PC-3 (cell line): Measurements from ENCODE around the gene STAT3. TPM values are rescaled to one million over a fixed set of nuclear protein-coding genes. Genes with fewer than 3 reads are reported as not detected.

Source experiments
- ATAC-seq: fragments of 200-7000 bp; cut with Tn5 transposase; 2 replicates; pipeline ENCODE4 v1.9.1; 2020; ENCODE audit warnings: mild to moderate bottlenecking, moderate library complexity
- BruUV-seq: library from RNA; stranded (reverse); fragments of 400-500 nt; replicated peaks from 2 replicates; lab custom pipeline; 2021; lab: Mats Ljungman, UMichigan
- CTCF ChIA-PET: fragments of 300-600 bp; sonication (Branson Sonifier 250); formaldehyde crosslinking; loops from one replicate; lab custom pipeline; 2022; ENCODE audit warnings: antibody characterized with exemption; lab: Charles Lee
- POLR2A ChIA-PET: fragments of 300-600 bp; sonication (Branson Sonifier 250); formaldehyde crosslinking; loops from one replicate; lab custom pipeline; 2022; ENCODE audit warnings: antibody characterized with exemption; ENCODE audit not compliant: unreplicated experiment; lab: Charles Lee
- DNase-seq: peaks from one replicate; pipeline ENCODE4 v3.0.0-alpha.2; 2015
- H2AFZ ChIP-seq: fragments of 300-600 bp; sonication (generic); 2 replicates; pipeline ENCODE4 v1.6.0; 2016; ENCODE audit warnings: antibody characterized with exemption, low read length
- H3F3A ChIP-seq: fragments of 300-600 bp; sonication (generic); one replicate; pipeline ENCODE4 v1.6.0; 2017; ENCODE audit warnings: antibody characterized with exemption, low read length, control low read depth, mild to moderate bottlenecking; ENCODE audit not compliant: unreplicated experiment
- H3K27ac ChIP-seq: fragments of 300-600 bp; sonication (generic); 2 replicates; pipeline ENCODE4 v1.5.1; 2016; ENCODE audit warnings: mild to moderate bottlenecking, low read length
- H3K27me3 ChIP-seq: fragments of 300-600 bp; sonication (generic); 2 replicates; pipeline ENCODE4 v1.6.1; 2016; ENCODE audit warnings: low read length, mixed read lengths
- H3K36me3 ChIP-seq: fragments of 300-600 bp; sonication (generic); 2 replicates; pipeline ENCODE4 v1.6.1; 2016; ENCODE audit warnings: low read depth, mixed run types, low read length, mixed read lengths
- H3K4me1 ChIP-seq: fragments of 300-600 bp; sonication (generic); 2 replicates; pipeline ENCODE4 v1.5.1; 2016; ENCODE audit warnings: low read length; ENCODE audit not compliant: insufficient read depth
- H3K4me2 ChIP-seq: fragments of 300-600 bp; sonication (generic); 2 replicates; pipeline ENCODE4 v1.6.0; 2016; ENCODE audit warnings: low read length
- H3K4me3 ChIP-seq: fragments of 300-600 bp; sonication (generic); 2 replicates; pipeline ENCODE4 v1.5.1; 2016; ENCODE audit warnings: mild to moderate bottlenecking, low read length, mixed read lengths
- H3K79me2 ChIP-seq: fragments of 300-600 bp; sonication (generic); 2 replicates; pipeline ENCODE4 v1.6.1; 2017; ENCODE audit warnings: low read length, mixed read lengths
- H3K9ac ChIP-seq: fragments of 300-600 bp; sonication (generic); 2 replicates; pipeline ENCODE4 v1.6.0; 2016; ENCODE audit warnings: mild to moderate bottlenecking, low read length
- H3K9me2 ChIP-seq: fragments of 300-600 bp; sonication (generic); replicated peaks from 2 replicates; pipeline ENCODE4 v1.6.1; 2016; ENCODE audit warnings: mixed run types, low read length, mixed read lengths
- H3K9me3 ChIP-seq: fragments of 300-600 bp; sonication (generic); 2 replicates; pipeline ENCODE4 v1.6.1; 2016; ENCODE audit warnings: low read length, mixed read lengths
- H4K20me1 ChIP-seq: fragments of 300-600 bp; sonication (generic); 2 replicates; pipeline ENCODE4 v1.6.1; 2016; ENCODE audit warnings: low read length, mixed read lengths
- EZH2 ChIP-seq: fragments of 300-600 bp; sonication (generic); IDR thresholded peaks from one replicate; pipeline ENCODE4 v1.6.1; 2017; ENCODE audit warnings: antibody characterized with exemption, mild to moderate bottlenecking, low read length; ENCODE audit not compliant: unreplicated experiment
- EZH2phosphoT487 ChIP-seq: fragments of 300-600 bp; sonication (generic); IDR thresholded peaks from 2 replicates; pipeline ENCODE4 v1.6.1; 2018; ENCODE audit warnings: mild to moderate bottlenecking, antibody characterized with exemption, low read length, borderline replicate concordance
- intact Hi-C: fragments of 100-400 bp; cut with micrococcal nuclease; formaldehyde crosslinking; loops from 2 replicates; pipeline ENCODE4 v1.9.0; 2023
- total RNA-seq: library from RNA; depleted of rRNA; stranded (reverse); fragments of >200 nt; gene quantifications from 2 replicates; pipeline ENCODE4 v1.2.3, GENCODE V29; 2014
- TF ChIP-seq, protein P1 (sequence below): fragments of 300-600 bp; sonication (generic); conservative IDR thresholded peaks from 2 replicates; pipeline ENCODE4 v1.5.1; 2017; ENCODE audit warnings: antibody characterized with exemption, low read depth, mild to moderate bottlenecking, low read length

STAT3 gene
- total RNA-seq, 1 experiment from 2014 or later, result not detected

GRCh38 chr17:42270596-42270995 lies 117.6 kb downstream of the STAT3 start:
- H3K27ac ChIP-seq, result no peak overlapping the region
- no TSS peak for BruUV-seq
- no peak overlapping the region for H3K9ac ChIP-seq
- no peaks in the 10 kb centered on the region for H3K9me2 ChIP-seq
- intact Hi-C loops, result no loop called here
- no peak for TF ChIP-seq EZH2
- TF ChIP-seq EZH2phosphoT487, result no peak
- TF ChIP-seq, protein P1, sequence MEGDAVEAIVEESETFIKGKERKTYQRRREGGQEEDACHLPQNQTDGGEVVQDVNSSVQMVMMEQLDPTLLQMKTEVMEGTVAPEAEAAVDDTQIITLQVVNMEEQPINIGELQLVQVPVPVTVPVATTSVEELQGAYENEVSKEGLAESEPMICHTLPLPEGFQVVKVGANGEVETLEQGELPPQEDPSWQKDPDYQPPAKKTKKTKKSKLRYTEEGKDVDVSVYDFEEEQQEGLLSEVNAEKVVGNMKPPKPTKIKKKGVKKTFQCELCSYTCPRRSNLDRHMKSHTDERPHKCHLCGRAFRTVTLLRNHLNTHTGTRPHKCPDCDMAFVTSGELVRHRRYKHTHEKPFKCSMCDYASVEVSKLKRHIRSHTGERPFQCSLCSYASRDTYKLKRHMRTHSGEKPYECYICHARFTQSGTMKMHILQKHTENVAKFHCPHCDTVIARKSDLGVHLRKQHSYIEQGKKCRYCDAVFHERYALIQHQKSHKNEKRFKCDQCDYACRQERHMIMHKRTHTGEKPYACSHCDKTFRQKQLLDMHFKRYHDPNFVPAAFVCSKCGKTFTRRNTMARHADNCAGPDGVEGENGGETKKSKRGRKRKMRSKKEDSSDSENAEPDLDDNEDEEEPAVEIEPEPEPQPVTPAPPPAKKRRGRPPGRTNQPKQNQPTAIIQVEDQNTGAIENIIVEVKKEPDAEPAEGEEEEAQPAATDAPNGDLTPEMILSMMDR, result no peak
- H3K9me3 ChIP-seq, result no peaks in the 10 kb centered on the region
- POLR2A ChIA-PET, result no interaction called here
- no peaks in the 10 kb centered on the region for H3K27me3 ChIP-seq
- H3K4me2 ChIP-seq, result no peak overlapping the region
- DNase-seq (no peak), ATAC-seq (no peak)
- no peaks in the 10 kb centered on the region for H4K20me1 ChIP-seq
- no peak overlapping the region for H2AFZ ChIP-seq
- H3K4me3 ChIP-seq, result no peak overlapping the region
- no peaks in the 10 kb centered on the region for H3K4me1 ChIP-seq
- H3K79me2 ChIP-seq, result no peaks in the 10 kb centered on the region
- no peaks in the 10 kb centered on the region for H3K36me3 ChIP-seq
- H3F3A ChIP-seq, result no peaks in the 10 kb centered on the region
- CTCF ChIA-PET, result no interaction called here

DNA sequence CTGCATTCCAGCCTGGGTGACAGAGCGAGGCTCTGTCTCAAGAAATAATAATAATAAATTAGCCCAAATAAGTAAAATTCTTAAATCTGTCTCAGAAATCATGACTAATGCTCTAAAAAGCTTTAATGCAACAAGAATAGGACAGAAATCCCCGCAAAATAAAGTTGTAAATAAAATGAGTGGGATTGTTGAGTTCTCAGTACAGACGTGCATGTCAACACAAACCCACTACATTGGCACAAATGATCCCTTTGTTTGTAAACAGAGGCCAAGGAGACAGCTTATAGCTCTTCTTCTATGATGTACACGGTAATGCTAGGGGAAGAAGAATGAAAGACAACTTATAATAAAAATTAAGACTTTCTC lies 118.1 kb downstream of the STAT3 start:
- ChIA-PET POLR2A (no interaction called here), CTCF (no interaction called here)
- Histone ChIP-seq H3K9me2 (no peaks in the 10 kb centered on the region), H3K27me3 (no peaks in the 10 kb centered on the region), H3F3A (no peaks in the 10 kb centered on the region), H2AFZ (no peak overlapping the region), H3K4me1 (no peaks in the 10 kb centered on the region), H3K79me2 (no peaks in the 10 kb centered on the region), H3K27ac (no peak overlapping the region), H4K20me1 (no peaks in the 10 kb centered on the region), H3K4me3 (no peak overlapping the region), H3K9me3 (no peaks in the 10 kb centered on the region), H3K9ac (no peak overlapping the region), H3K36me3 (no peaks in the 10 kb centered on the region), H3K4me2 (no peak overlapping the region)
- DNase-seq, result no peak
- no peak for ATAC-seq
- intact Hi-C loops, result no loop called here
- no TSS peak for BruUV-seq
- no peak for TF ChIP-seq EZH2
- no peak for TF ChIP-seq EZH2phosphoT487
- TF ChIP-seq, protein P1, result no peak

DNA sequence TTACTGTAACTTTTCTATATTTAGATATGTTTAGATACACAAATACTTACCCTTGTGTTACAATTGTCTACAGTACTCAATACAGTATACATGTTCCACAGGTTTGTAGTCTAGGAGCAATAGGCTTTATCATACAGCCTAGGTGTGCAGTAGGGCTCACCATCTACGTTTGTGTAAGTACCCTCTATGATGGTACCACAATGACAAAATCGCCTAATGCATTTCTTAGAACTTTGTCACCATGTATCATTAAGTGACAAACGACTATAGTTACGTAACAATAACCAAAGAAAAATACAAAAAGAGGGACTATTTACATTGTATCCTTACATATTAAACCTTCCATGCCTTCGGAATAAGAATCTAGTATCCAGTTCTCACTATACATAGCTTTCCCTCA lies 120.0 kb downstream of the STAT3 start:
- H3K79me2 ChIP-seq, result no peaks in the 10 kb centered on the region
- CTCF ChIA-PET, result no interaction called here
- no peak overlapping the region for H2AFZ ChIP-seq
- no peaks in the 10 kb centered on the region for H3K36me3 ChIP-seq
- H4K20me1 ChIP-seq, result no peaks in the 10 kb centered on the region
- DNase-seq, result no peak
- BruUV-seq, result no TSS peak
- POLR2A ChIA-PET, result no interaction called here
- H3K4me3 ChIP-seq, result no peak overlapping the region
- no peaks in the 10 kb centered on the region for H3F3A ChIP-seq
- ATAC-seq, result no peak
- H3K4me2 ChIP-seq, result no peak overlapping the region
- H3K9me2 ChIP-seq, result no peaks in the 10 kb centered on the region
- no peaks in the 10 kb centered on the region for H3K27me3 ChIP-seq
- no peak overlapping the region for H3K9ac ChIP-seq
- no peaks in the 10 kb centered on the region for H3K9me3 ChIP-seq
- intact Hi-C loops, result no loop called here
- no peaks in the 10 kb centered on the region for H3K4me1 ChIP-seq
- TF ChIP-seq, protein P1, result no peak
- no peak for TF ChIP-seq EZH2
- TF ChIP-seq EZH2phosphoT487, result no peak
- H3K27ac ChIP-seq, result no peak overlapping the region
